Uterus (tissue), 4 donors: Measurements from ENCODE around the gene PHLPP1. TPM values are rescaled to one million over a fixed set of nuclear protein-coding genes. Genes with fewer than 3 reads are reported as not detected.

Experiments
- DNase-seq, 2 donors: peaks; one replicate each; pipeline ENCODE4 v3.0.0-alpha.2; 2019 to 2020
- H3K27ac ChIP-seq, 2 donors: fragments of 200-600 bp; sonication (generic); 1 replicate in 1 of 2; 2 replicates in 1 of 2; pipeline ENCODE4 v1.5.1; 2016 to 2018
- H3K27me3 ChIP-seq, 2 donors: fragments of 200-600 bp; sonication (generic); one replicate each; pipeline ENCODE4 v1.5.1; 2018 to 2019; ENCODE audit warnings: control low read depth in 1 of 2
- H3K36me3 ChIP-seq, 2 donors: fragments of 200-600 bp; sonication (generic); one replicate each; pipeline ENCODE4 v1.5.1; 2019; ENCODE audit warnings: control low read depth in 1 of 2
- H3K4me1 ChIP-seq, 2 donors: fragments of 200-600 bp; sonication (generic); one replicate each; pipeline ENCODE4 v1.5.1; 2018 to 2019; ENCODE audit warnings: control low read depth in 1 of 2
- H3K4me3 ChIP-seq, 2 donors: fragments of 200-600 bp; sonication (generic); 1 replicate in 1 of 2; 2 replicates in 1 of 2; pipeline ENCODE4 v1.5.1; 2018 to 2019; ENCODE audit warnings: mild to moderate bottlenecking in 1 of 2
- H3K9me3 ChIP-seq, 2 donors: fragments of 200-600 bp; sonication (generic); one replicate each; pipeline ENCODE4 v1.5.1; 2019; ENCODE audit warnings: control low read depth in 1 of 2
- CTCF ChIP-seq, 4 experiments: fragments of 200-600 bp in 2 of 4; fragments of 450-650 bp in 2 of 4; sonication (generic) in 2 of 4; IDR thresholded peaks; one replicate each; pipeline ENCODE4 v1.5.1; 2016 to 2019; ENCODE audit warnings: antibody characterized with exemption in 4 of 4, mild to moderate bottlenecking in 2 of 4, moderate library complexity in 1 of 4
- POLR2A ChIP-seq, 2 donors: fragments of 450-650 bp; IDR thresholded peaks; one replicate each; pipeline ENCODE4 v1.6.1; 2016; ENCODE audit warnings: antibody characterized with exemption in 2 of 2, mild to moderate bottlenecking in 1 of 2, moderate library complexity in 1 of 2
- intact Hi-C: fragments of 100-400 bp; cut with DNase I; formaldehyde crosslinking; loops from one replicate; pipeline ENCODE4 v1.15.1; 2023; ENCODE audit warnings: low total_unique reads
- total RNA-seq, 4 donors: library from RNA; depleted of rRNA in 3 of 4; stranded (reverse); fragments of >200 nt in 3 of 4; gene quantifications; one replicate each; pipeline versions ENCODE4 v1.1.0 to v1.2.4, GENCODE V29; 2014 to 2023
- donor health status: DM: yes; HTN: yes; CAD: no.

The PHLPP1 gene
- total RNA-seq, 4 donors from 2014 or later: 10.6 to 32.4 (median 14.1) TPM

- Histone ChIP-seq H3K9me3 (no peaks in the 10 kb centered on the region), H3K27ac (no peak overlapping the region), H3K27me3 (no peaks in the 10 kb centered on the region), H3K36me3 (no peaks in the 10 kb centered on the region), H3K4me3 (no peak overlapping the region), H3K4me1 (no peaks in the 10 kb centered on the region)
- intact Hi-C loops: loop anchor here (5.0 to 10.0 kb wide), 2 partner anchors 270 to 397 kb away; partner anchors contain the start of gene PHLPP1
- TF ChIP-seq CTCF (IDR thresholded peaks at IDR 0.05): no peak
- TF ChIP-seq POLR2A (IDR thresholded peaks at IDR 0.05): no peak
- DNase-seq: no peak
Measured at GRCh38 chr18:62984656-62985315, 269.4 kb downstream of the PHLPP1 start.

GRCh38 chr18:62986490-62986889 lies 271.1 kb downstream of the PHLPP1 start:
- Histone ChIP-seq H3K9me3 (no peaks in the 10 kb centered on the region), H3K36me3 (no peaks in the 10 kb centered on the region), H3K27me3 (no peaks in the 10 kb centered on the region), H3K4me1 (no peaks in the 10 kb centered on the region), H3K4me3 (no peak overlapping the region), H3K27ac (no peak overlapping the region)
- DNase-seq: no peak
- TF ChIP-seq POLR2A (IDR thresholded peaks at IDR 0.05) (no peak), CTCF (IDR thresholded peaks at IDR 0.05) (no peak)
- intact Hi-C loops: loop anchor here (10.0 kb wide), 1 partner anchor 272 kb away; the partner anchor contains the start of gene PHLPP1

- TF ChIP-seq POLR2A (IDR thresholded peaks at IDR 0.05): no peak
- TF ChIP-seq CTCF (IDR thresholded peaks at IDR 0.05): no peak
- Histone ChIP-seq H3K27me3 (no peaks in the 10 kb centered on the region), H3K4me3 (no peak overlapping the region), H3K27ac (no peak overlapping the region), H3K9me3 (no peaks in the 10 kb centered on the region), H3K4me1 (no peaks in the 10 kb centered on the region), H3K36me3 (no peaks in the 10 kb centered on the region)
- no peak for DNase-seq
- intact Hi-C loops: loop anchor here (10.0 kb wide), 1 partner anchor 272 kb away; the partner anchor contains the start of gene PHLPP1
Measured at GRCh38 chr18:62987055-62987830, 271.9 kb downstream of the PHLPP1 start.

- Histone ChIP-seq H3K36me3 (no peaks in the 10 kb centered on the region), H3K27me3 (no peaks in the 10 kb centered on the region), H3K27ac (peak overlapping the region in 1 of 2 donors; percentile 36), H3K9me3 (no peaks in the 10 kb centered on the region), H3K4me3 (no peak overlapping the region), H3K4me1 (no peaks in the 10 kb centered on the region)
- intact Hi-C loops: loop anchor here (10.0 kb wide), 1 partner anchor 273 kb away; the partner anchor contains the start of gene PHLPP1
- DNase-seq: no peak
- TF ChIP-seq POLR2A (IDR thresholded peaks at IDR 0.05): no peak
- no peak for TF ChIP-seq CTCF (IDR thresholded peaks at IDR 0.05)
Measured at GRCh38 chr18:62987859-62988258, 272.5 kb downstream of the PHLPP1 start.

- Histone ChIP-seq H3K27ac (peak overlapping the region; percentile 36 to 42), H3K4me1 (no peaks in the 10 kb centered on the region), H3K36me3 (no peaks in the 10 kb centered on the region), H3K27me3 (no peaks in the 10 kb centered on the region), H3K4me3 (peak overlapping the region in 1 of 2 donors; percentile 25), H3K9me3 (no peaks in the 10 kb centered on the region)
- TF ChIP-seq CTCF (IDR thresholded peaks at IDR 0.05): no peak
- no peak for TF ChIP-seq POLR2A (IDR thresholded peaks at IDR 0.05)
- DNase-seq: no peak
- intact Hi-C loops: loop anchor here (10.0 kb wide), 1 partner anchor 274 kb away; the partner anchor contains the start of gene PHLPP1
Measured at GRCh38 chr18:62988471-62988870, 273.1 kb downstream of the PHLPP1 start.
